Brain (organoid and tissue), 1 donor: ENCODE data around the gene CYSLTR1. TPM values are rescaled to one million over a fixed set of nuclear protein-coding genes. Genes with fewer than 3 reads are reported as not detected.

Experiments used
- polyA plus RNA-seq: library from polyadenylated mRNA; stranded (reverse); fragments of 350-450 nt; fragmentation: Illumina TruSeq; extraction: RNeasy Lipid Tissue Mini Kit (QIAGEN cat#74804); gene quantifications from one replicate; pipeline ENCODE4 v1.2.3, GENCODE V29; 2015; ENCODE audit warnings: low read depth, low replicate concordance; ENCODE audit not compliant: insufficient read depth

The CYSLTR1 gene
- polyA plus RNA-seq, 1 donor from 2014 or later, result 0.20 TPM

Other genes starting within 250 kb of the CYSLTR1 start
- gene PGK1, start 223.4 kb downstream of the CYSLTR1 start, polyA plus RNA-seq, result 333 TPM
- gene TAF9B, start 188.0 kb downstream of the CYSLTR1 start, polyA plus RNA-seq, result 22.6 TPM